ENCODE results near the gene PACRG.

DNA sequence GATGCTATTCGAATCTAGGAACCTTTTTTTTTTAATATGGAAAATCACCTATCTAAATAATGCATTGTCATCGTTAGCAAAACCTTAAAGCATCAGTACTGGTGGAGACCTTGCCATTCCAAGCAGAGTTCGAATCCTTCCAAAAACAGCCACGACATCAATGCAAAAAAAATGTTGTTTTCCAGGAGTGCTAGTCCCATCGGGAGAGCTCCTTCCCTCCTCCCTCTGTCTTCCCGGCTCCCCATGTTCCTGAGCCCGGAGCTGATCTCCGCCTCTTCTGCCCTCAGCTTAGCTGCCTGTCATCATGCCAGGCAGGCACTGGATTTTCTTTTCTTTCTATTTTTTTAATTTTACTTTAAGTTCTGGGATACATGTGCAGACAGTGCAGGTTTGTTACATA lies 533.1 kb downstream of the PACRG start:
- TF ChIP-seq KDM1A (IDR thresholded peaks at IDR 0.05; ENCODE audit: low read depth) (no peak), RFX5 (IDR thresholded peaks at IDR 0.05) (no peak), EP300 (IDR thresholded peaks at IDR 0.05) (no peak), POLR2A (IDR thresholded peaks at IDR 0.05; ENCODE audit: low read length) (no peak)
- TF ChIP-seq, protein P1, sequence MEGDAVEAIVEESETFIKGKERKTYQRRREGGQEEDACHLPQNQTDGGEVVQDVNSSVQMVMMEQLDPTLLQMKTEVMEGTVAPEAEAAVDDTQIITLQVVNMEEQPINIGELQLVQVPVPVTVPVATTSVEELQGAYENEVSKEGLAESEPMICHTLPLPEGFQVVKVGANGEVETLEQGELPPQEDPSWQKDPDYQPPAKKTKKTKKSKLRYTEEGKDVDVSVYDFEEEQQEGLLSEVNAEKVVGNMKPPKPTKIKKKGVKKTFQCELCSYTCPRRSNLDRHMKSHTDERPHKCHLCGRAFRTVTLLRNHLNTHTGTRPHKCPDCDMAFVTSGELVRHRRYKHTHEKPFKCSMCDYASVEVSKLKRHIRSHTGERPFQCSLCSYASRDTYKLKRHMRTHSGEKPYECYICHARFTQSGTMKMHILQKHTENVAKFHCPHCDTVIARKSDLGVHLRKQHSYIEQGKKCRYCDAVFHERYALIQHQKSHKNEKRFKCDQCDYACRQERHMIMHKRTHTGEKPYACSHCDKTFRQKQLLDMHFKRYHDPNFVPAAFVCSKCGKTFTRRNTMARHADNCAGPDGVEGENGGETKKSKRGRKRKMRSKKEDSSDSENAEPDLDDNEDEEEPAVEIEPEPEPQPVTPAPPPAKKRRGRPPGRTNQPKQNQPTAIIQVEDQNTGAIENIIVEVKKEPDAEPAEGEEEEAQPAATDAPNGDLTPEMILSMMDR (IDR thresholded peaks at IDR 0.05), result no peak
- TF ChIP-seq, protein P2, sequence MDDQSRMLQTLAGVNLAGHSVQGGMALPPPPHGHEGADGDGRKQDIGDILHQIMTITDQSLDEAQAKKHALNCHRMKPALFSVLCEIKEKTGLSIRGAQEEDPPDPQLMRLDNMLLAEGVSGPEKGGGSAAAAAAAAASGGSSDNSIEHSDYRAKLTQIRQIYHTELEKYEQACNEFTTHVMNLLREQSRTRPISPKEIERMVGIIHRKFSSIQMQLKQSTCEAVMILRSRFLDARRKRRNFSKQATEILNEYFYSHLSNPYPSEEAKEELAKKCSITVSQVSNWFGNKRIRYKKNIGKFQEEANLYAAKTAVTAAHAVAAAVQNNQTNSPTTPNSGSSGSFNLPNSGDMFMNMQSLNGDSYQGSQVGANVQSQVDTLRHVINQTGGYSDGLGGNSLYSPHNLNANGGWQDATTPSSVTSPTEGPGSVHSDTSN (IDR thresholded peaks at IDR 0.05), result no peak
